HG02938 (cell line): ENCODE results near the gene WNK2.

Source experiments
- ATAC-seq: cut with Tn5 transposase; IDR thresholded peaks from one replicate; pipeline ENCODE4 v1.9.1; 2021; ENCODE audit warnings: mild to moderate bottlenecking, moderate library complexity; ENCODE audit not compliant: unreplicated experiment

The WNK2 gene

DNA sequence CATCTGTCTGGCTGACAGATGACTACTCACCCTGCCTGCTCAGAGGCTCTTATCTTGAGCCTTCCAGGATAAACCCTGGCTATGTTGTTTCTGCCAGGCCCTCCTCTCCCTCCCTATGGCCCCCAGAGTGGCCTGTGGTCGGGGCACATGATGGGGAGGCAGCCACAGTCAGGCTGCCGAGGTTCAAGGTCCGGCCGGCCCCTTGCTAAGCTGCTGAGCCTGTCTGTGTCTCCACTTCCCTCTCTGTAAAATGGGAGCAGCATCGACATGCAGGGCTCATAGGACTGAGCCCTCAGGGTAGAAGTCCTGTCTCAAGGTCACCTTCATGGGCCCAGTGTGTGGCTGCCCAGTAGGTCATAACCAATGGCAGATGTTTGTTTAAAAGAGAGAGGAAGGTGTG lies 28.5 kb downstream of the WNK2 start:
- no peak for ATAC-seq

DNA sequence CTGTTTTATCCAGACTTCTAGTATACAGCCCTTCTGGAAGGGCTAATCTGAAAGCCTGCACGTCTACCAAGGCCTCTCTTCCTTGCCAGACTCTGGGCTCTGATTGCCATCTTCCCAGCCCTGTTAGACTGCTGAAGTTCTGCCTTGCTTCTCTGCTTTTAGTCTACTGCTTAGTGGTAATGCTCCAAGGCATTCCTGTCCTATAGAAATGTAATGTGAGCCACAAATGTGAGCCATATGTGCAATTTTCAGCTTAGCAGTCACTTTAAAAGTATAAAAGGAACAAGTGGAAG lies 32.1 kb downstream of the WNK2 start:
- ATAC-seq, result no peak

GRCh38 chr9:93217706-93218105 lies 33.8 kb downstream of the WNK2 start:
- no peak for ATAC-seq

GRCh38 chr9:93218161-93218560 lies 34.2 kb downstream of the WNK2 start:
- no peak for ATAC-seq

DNA sequence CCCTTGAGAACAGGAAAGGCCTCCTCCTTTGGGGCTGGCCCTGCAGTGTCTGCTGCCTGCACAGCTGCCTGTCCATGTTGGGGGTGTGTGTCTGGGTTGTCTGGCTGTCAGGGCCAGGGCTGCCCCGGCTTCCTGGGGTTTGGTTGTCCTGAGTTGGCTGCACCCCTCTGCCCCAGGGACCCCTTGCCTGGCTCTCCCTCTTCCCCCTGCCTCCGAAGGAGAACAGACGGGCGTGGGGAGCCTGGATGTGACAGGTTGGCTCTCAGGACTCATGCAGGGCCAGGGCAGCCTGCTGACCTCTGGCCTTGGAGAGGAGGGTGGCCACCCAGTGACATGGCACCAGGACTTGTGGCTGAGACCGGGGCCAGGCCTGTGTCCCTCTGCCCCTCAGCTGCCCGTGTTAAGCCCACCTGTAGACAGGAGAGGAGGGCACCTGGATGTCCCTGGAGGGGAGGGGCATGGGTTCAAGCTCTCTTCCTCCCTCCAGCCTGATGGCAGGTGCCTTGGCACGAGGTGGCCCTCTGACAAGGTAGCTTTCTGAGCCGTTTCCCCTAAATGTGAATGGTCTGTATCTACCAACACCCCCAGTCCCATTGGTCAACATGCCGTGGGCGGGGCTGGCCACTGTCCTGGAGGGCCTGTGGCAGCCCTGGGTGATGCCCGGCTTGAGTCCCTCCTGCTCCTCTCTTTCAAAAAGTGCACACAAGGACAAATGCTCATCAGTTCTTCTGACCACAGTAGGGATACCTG lies 34.9 kb downstream of the WNK2 start:
- no peak for ATAC-seq

DNA sequence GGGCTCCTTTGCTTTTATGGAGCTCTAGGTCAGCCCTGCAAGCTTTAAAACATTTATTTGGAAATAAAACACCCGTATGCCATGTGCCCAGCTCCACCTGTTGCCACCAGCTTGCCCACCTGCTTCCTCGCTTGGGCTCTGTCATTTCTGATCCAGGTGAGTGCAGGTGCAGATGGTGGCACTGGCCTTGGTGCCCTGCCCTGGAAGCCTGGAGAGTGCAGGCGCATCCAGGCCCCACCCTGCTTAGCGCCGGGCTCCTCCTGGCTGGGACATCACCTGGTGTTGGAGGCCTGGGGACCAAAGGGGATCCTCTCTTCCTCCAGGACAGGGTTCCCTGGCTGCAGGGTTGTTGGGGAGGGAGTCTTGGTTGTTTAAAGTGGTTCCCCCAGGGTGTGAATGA lies 35.8 kb downstream of the WNK2 start:
- ATAC-seq, result no peak

DNA sequence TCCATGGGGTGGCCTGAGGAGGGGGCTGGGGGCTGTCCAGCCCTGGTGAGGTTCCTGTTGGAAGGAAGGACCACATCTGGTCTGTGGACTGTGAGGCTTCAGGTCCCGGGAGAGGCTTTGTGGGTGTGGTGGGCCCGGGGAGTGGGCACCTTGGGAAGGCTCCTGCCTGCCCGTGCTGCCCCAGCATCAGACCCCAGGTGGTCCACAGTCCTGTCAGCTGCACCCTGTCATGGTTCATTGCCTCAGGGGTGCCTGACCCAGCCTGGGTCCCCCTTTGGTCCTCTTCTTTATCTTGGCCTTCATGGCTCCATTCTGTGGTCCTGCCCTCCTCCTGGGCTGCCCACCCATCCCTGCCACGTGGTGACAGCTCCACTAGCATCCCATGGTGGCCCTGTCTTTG lies 36.7 kb downstream of the WNK2 start:
- ATAC-seq, result no peak

- no peak for ATAC-seq
These were observed 37.1 kb downstream of the WNK2 start for GRCh38 chr9:93221044-93221443.

DNA sequence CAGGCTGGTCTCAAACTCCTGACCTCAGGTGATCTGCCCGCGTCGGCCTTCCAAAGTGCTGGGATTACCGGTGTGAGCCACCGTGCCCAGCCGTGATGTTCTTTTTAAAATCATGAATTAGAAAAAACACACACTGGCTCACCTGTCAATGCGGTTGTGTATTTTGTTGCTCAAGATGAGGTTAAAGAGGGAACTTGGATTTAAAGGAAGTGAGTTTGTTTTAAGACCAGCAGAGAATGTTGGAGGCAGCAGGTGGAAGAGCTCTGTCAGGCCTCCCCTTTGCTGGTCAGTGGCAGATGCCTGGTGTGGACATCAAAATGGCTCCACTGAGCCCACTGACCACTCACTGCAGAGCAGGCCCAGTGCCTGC lies 38.9 kb downstream of the WNK2 start:
- ATAC-seq, result no peak

GRCh38 chr9:93223260-93224180 lies 39.6 kb downstream of the WNK2 start:
- no peak for ATAC-seq

- ATAC-seq, result no peak
These were observed 40.7 kb downstream of the WNK2 start for GRCh38 chr9:93224591-93224990.

- no peak for ATAC-seq
These were observed 41.5 kb downstream of the WNK2 start for GRCh38 chr9:93225417-93225816.

- ATAC-seq, result no peak
These were observed 42.0 kb downstream of the WNK2 start for GRCh38 chr9:93225892-93226291.

GRCh38 chr9:93226819-93227218 lies 42.9 kb downstream of the WNK2 start:
- no peak for ATAC-seq

DNA sequence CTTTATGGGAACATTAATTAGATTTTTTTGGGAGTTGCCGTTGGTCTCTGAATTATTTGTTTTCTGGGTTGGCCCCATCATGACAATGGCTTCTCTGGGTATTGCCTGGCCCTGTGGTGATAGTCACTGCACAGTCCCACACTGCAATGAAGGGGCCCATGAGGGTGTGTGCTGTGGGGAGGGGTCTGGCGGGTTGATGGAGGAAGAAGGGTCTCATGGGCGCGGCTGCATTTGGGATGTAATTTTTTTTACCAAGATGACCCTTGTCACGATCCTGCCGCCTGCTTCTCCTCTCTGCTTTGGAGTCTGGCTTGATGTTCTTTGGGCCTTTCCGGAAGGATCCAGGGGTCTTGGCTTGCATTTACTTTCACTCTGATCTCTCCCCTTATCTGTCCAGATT lies 44.1 kb downstream of the WNK2 start:
- no peak for ATAC-seq

GRCh38 chr9:93228453-93228852 lies 44.5 kb downstream of the WNK2 start:
- no peak for ATAC-seq

GRCh38 chr9:93229636-93230035 lies 45.7 kb downstream of the WNK2 start:
- no peak for ATAC-seq

GRCh38 chr9:93230185-93230584 lies 46.2 kb downstream of the WNK2 start:
- no peak for ATAC-seq

DNA sequence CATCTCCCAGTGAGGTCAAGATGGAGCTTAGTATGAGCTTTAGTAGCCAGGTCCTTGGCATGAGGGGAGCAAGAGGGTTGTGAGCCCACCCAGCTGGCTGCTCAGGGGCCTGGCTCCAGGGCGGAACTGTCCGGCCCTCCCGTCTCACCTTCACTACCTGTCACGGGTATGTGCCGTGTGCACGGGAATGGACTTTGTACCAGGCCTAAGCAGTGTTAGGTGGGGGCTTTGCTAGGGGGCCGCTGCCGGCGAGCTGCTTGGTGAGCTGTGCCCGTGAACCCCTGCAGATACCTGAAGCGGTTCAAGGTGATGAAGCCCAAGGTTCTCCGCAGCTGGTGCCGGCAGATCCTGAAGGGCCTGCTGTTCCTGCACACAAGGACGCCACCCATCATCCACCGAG lies 46.7 kb downstream of the WNK2 start:
- ATAC-seq, result no peak

GRCh38 chr9:93231121-93231694 lies 47.3 kb downstream of the WNK2 start:
- ATAC-seq, result no peak

GRCh38 chr9:93231716-93232115 lies 47.8 kb downstream of the WNK2 start:
- ATAC-seq, result no peak

GRCh38 chr9:93232388-93232960 lies 48.5 kb downstream of the WNK2 start:
- ATAC-seq, result no peak
